Uterus (tissue), 2 donors: Measurements from ENCODE around the gene EIF6.

ENCODE experiments used
- POLR2A ChIP-seq, 2 donors: fragments of 450-650 bp; IDR thresholded peaks; one replicate each; pipeline ENCODE4 v1.6.1; 2016; ENCODE audit warnings: antibody characterized with exemption in 2 of 2, mild to moderate bottlenecking in 1 of 2, moderate library complexity in 1 of 2
- TF ChIP-seq, protein P1 (sequence below), 4 experiments: fragments of 200-600 bp in 2 of 4; fragments of 450-650 bp in 2 of 4; sonication (generic) in 2 of 4; IDR thresholded peaks; one replicate each; pipeline ENCODE4 v1.5.1; 2016 to 2019; ENCODE audit warnings: antibody characterized with exemption in 4 of 4, mild to moderate bottlenecking in 2 of 4, moderate library complexity in 1 of 4

DNA sequence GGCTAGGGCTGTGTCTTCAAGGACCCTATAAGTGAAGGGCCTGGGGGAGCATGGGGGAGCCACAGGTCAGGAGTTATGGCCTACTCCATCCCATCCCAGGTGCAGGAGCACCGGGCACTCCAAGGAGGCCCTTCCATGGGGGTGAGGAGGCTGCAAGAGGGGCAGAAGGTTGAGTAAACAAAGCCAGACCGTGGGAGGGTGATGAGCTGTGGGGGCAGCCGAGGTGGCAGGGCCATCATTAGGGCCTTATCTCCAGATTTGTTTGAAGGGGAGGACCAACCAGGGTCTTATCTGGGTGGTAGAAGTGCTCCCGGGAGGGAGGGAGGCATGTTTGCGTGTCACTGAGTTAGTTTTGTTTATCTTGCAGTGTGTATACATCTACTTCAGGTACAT is 9.7 kb upstream of the EIF6 start:
- TF ChIP-seq POLR2A (IDR thresholded peaks at IDR 0.05): no peak
- TF ChIP-seq, protein P1, sequence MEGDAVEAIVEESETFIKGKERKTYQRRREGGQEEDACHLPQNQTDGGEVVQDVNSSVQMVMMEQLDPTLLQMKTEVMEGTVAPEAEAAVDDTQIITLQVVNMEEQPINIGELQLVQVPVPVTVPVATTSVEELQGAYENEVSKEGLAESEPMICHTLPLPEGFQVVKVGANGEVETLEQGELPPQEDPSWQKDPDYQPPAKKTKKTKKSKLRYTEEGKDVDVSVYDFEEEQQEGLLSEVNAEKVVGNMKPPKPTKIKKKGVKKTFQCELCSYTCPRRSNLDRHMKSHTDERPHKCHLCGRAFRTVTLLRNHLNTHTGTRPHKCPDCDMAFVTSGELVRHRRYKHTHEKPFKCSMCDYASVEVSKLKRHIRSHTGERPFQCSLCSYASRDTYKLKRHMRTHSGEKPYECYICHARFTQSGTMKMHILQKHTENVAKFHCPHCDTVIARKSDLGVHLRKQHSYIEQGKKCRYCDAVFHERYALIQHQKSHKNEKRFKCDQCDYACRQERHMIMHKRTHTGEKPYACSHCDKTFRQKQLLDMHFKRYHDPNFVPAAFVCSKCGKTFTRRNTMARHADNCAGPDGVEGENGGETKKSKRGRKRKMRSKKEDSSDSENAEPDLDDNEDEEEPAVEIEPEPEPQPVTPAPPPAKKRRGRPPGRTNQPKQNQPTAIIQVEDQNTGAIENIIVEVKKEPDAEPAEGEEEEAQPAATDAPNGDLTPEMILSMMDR (IDR thresholded peaks at IDR 0.05): no peak
